NCI-H128 (cell line): Measurements from ENCODE around the gene COL4A4.
"Not testable (repeated sequence)": the region's sequence is repeated elsewhere in the genome, so short reads cannot be mapped to it uniquely, and the experiment has no call there.

Experiments used
- DNase-seq: peaks from one replicate; lab custom pipeline; 2025; ENCODE audit not compliant: unreplicated experiment; lab: John Stamatoyannopoulos, UW

Gene COL4A4

GRCh38 chr2:227163998-227164762 lies at the start of gene COL4A4, which contains the start of gene COL4A3:
COL4A4 (minus strand) TSS chr2:227164205; CDS start chr2:227147483, 16,722 bp downstream.
COL4A3 (plus strand) TSS chr2:227164624; CDS start chr2:227164727, 103 bp downstream.
- DNase-seq = no peak

GRCh38 chr2:227207573-227207972 lies 43.6 kb upstream of the COL4A4 start:
- no peak for DNase-seq

- no peak for DNase-seq
These were observed 42.4 kb upstream of the COL4A4 start for GRCh38 chr2:227206406-227206805.

GRCh38 chr2:227205701-227206100 lies 41.7 kb upstream of the COL4A4 start:
- DNase-seq = no peak

GRCh38 chr2:227204452-227204851 lies 40.4 kb upstream of the COL4A4 start:
- no peak for DNase-seq

GRCh38 chr2:227201771-227202170 lies 37.8 kb upstream of the COL4A4 start:
- DNase-seq = no peak

- no peak for DNase-seq
These were observed 34.9 kb upstream of the COL4A4 start for GRCh38 chr2:227198866-227199265.

GRCh38 chr2:227194219-227194618 lies 30.2 kb upstream of the COL4A4 start:
- DNase-seq = no peak

- no peak for DNase-seq
These were observed 28.5 kb upstream of the COL4A4 start for GRCh38 chr2:227192491-227192890.

GRCh38 chr2:227191367-227191766 lies 27.4 kb upstream of the COL4A4 start:
- DNase-seq = no peak

- DNase-seq = no peak
These were observed 24.3 kb upstream of the COL4A4 start for GRCh38 chr2:227188292-227188691.

- DNase-seq = no peak
These were observed 22.7 kb upstream of the COL4A4 start for GRCh38 chr2:227186751-227187150.

- DNase-seq = no peak
These were observed 21.7 kb upstream of the COL4A4 start for GRCh38 chr2:227185615-227186232.

- DNase-seq = no peak
These were observed 19.8 kb upstream of the COL4A4 start for GRCh38 chr2:227183657-227184367.

- no peak for DNase-seq
These were observed 18.8 kb upstream of the COL4A4 start for GRCh38 chr2:227182765-227183164.

- no peak for DNase-seq
These were observed 16.8 kb upstream of the COL4A4 start for GRCh38 chr2:227180770-227181169.

GRCh38 chr2:227179988-227180685 lies 16.1 kb upstream of the COL4A4 start:
- DNase-seq = no peak

- no peak for DNase-seq
These were observed 13.8 kb upstream of the COL4A4 start for GRCh38 chr2:227177592-227178336.

GRCh38 chr2:227171779-227172178 lies 7.8 kb upstream of the COL4A4 start:
- not testable (repeated sequence) for DNase-seq

GRCh38 chr2:227164763-227165291 lies 822 bp upstream of the COL4A4 start:
- DNase-seq = no peak
